ENCODE data around the gene LEF1. TPM values are rescaled to one million over a fixed set of nuclear protein-coding genes. Genes with fewer than 3 reads are reported as not detected.

LEF1 gene
- total RNA-seq, 3 donors from 2014 or later = 140 to 165 (median 148) TPM

DNA sequence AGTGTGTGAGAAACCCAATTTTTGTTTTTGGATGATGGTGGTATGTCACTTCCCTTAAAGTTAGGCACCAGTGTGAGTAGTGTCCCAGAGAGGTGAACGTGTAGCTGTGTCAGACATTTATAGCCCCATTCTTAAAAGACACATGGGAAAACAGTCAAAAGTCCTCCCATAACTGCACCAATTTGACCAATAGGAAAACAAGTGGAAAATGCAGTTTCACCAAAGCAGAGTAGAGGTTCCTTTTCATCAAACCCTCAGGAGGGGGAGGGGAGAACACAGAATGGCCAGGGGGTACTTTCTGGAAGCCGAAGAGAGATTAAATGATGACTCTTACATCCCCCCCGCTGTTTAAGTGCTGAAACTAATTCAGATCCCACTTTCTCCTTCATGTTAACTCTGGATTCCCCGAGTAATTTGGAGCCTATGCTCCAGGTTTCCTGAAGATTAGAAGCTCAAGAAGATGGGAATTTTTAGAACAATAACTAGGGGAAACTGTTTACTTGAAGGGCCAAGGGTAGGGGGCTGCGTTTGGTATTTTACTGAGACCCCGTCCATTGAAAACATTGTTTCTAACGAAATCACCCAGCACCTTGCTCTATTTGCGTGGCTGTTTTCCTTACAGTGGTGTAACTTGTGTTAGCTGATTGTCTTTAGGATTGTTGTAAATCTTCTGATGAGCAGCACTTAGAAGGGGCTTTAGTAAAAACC is 2.1 kb upstream of the LEF1 start:
- Mint-ChIP-seq H3K36me3 (ENCODE audit: insufficient read depth) (peaks cover under 1% of the 10 kb centered on the region), H3K4me1 (ENCODE audit: low read depth) (peaks cover 47% of the 10 kb centered on the region), H3K27me3 (ENCODE audit: low read depth) (peaks cover 18% of the 10 kb centered on the region), H3K9me3 (no peaks in the 10 kb centered on the region), H3K4me3 (peak overlapping the region; percentile 86)
- no peak for DNase-seq
- no peak for ATAC-seq

DNA sequence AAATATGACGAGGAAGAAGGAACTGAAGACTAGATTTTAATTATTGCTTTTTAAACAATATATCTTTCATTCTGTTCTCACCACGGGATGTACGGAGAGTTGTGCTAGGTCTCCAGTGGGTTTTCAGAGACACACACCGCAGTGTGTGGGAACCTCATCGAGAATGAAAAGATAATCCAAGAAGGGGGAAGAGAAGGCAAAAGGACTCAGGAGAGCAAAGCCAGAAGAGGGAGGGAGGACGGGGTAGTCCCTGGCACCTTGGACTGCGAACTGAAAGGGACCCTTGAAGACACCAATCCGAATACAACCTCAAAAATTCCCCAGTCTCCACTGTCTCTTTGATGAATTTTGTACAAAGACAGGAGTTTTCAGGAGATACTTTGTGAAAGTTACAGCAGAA is 932 bp upstream of the LEF1 start:
- Mint-ChIP-seq H3K4me1 (ENCODE audit: low read depth) (peaks cover 46% of the 10 kb centered on the region), H3K9me3 (no peaks in the 10 kb centered on the region), H3K27me3 (ENCODE audit: low read depth) (peaks cover 18% of the 10 kb centered on the region), H3K36me3 (ENCODE audit: insufficient read depth) (peaks cover 3% of the 10 kb centered on the region), H3K4me3 (peak overlapping the region; percentile 89)
- DNase-seq = no peak
- ATAC-seq = no peak

DNA sequence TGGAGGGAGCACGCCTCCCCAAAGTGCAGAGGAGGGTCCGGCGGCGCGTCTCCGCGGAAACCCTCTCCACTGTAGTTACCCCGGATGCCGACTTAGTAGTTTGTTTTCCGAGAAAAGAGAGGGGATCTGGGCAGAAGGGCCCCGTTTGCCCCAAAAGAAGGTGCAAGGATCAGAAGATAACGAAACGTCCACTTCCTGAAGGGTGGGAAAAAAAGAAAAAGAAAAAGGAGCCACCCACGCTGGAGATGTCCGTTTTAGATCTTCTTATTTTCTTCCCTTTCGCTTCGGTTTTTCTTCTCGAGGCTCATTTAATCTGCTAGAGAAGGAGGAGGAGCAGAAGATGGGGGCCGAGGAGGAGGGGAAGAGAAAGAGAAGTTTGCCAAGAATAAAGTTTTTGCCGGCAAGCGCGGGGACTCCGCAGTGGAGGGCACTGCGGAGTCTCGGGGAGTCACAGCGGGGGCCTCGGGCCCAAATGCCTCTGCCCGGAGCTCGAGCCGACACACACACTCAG is 517 bp downstream of the LEF1 start:
- ATAC-seq (peak; percentile 1 to 5), DNase-seq (peak; percentile 30)
- Mint-ChIP-seq H3K4me1 (ENCODE audit: low read depth) (peaks cover 36% of the 10 kb centered on the region), H3K36me3 (ENCODE audit: insufficient read depth) (peaks cover 4% of the 10 kb centered on the region), H3K9me3 (no peaks in the 10 kb centered on the region), H3K27me3 (ENCODE audit: low read depth) (peaks cover 18% of the 10 kb centered on the region), H3K4me3 (peak overlapping the region; percentile 89)

DNA sequence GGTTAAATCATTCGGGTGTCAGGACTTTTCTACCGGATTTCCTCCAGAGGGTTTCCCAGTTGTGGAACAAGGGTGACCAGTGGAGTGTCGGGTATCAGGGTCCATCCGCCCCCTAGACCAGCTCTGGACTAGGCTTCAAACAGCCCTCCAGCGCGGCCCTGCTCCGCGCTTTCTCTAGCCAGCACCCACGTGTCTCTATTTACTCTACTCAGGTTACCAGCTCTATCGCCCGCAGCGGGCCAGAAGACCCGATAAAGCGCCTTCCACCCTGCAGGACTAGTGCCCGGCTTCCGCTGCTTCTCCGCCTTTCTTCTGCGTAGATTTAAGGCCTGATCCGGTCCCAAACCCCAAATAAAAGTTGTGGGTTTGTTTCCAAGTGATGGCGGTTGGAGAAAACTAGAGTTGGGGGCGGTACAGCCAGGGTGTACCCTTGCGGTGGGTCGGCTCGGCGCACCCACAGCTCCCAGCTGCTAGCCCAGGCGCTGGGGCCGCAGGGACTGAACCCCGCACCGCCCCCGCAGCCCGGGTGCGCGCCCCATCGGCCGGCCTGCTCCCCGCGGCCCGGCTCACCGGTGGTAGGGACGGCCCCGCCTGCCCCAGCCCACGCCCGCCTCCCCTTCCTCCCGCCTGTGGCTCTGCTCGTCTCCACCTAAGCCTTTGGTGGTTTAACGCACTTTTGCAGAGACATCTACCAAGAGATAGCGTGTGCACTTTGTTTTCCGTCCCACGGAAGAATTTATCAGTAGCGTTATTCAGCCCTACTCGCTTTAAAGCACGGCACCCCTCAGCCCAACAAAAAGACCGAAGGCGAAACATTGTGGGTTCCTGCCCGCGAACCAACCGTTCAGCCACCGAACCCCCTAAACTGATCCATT is 2.1 kb downstream of the LEF1 start:
- Mint-ChIP-seq H3K4me3 (peak overlapping the region; percentile 99), H3K36me3 (ENCODE audit: insufficient read depth) (peaks cover 19% of the 10 kb centered on the region), H3K27me3 (ENCODE audit: low read depth) (peaks cover 18% of the 10 kb centered on the region), H3K9me3 (no peaks in the 10 kb centered on the region), H3K4me1 (ENCODE audit: low read depth) (peaks cover 46% of the 10 kb centered on the region)
- ATAC-seq (peak; percentile 27 to 39), DNase-seq (peak; percentile 57)

DNA sequence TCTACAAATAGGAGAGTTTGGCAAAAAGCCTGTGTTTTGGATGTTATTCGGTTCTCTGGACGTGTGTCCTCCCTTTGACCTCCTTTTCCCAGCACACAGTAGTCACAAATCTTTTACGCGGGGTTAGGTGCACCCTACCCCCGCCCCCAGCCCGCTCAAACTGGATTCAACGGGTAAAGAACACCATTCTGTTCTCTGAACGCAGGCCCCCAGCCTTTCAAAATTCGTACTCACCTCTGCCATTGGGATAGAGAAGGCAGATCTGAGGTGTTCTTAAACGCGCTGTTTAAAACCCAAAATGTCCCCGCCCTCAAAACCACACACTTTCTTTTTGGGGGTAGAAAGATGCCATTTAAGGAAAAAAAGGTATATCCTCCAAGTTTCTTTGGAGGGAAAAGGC is 2.7 kb downstream of the LEF1 start:
- ATAC-seq (peak; percentile 12 to 15), DNase-seq (peak; percentile 21)
- Mint-ChIP-seq H3K4me1 (ENCODE audit: low read depth) (peaks cover 43% of the 10 kb centered on the region), H3K9me3 (no peaks in the 10 kb centered on the region), H3K27me3 (ENCODE audit: low read depth) (peaks cover 14% of the 10 kb centered on the region), H3K4me3 (peak overlapping the region; percentile 99), H3K36me3 (ENCODE audit: insufficient read depth) (peaks cover 23% of the 10 kb centered on the region)

DNA sequence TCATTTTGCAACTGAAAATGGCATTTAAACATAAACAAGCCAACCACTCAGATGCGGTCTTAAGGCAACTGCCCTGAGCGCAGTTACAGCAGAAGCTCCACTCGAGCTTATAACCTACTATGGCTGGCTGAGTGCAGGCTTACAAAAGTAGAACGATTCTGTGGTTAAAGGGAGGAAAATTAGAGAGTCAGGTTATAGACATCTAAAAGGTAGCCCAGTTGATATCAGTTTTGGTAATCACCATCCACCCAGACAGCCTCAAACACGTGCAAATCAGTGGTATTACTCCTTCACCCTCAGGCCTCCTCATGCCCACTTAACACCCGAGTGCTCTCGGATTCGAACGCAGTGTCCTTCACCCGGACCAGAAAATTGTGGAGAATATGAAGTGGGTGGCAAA is 3.1 kb downstream of the LEF1 start:
- Mint-ChIP-seq H3K36me3 (ENCODE audit: insufficient read depth) (peaks cover 23% of the 10 kb centered on the region), H3K4me3 (peak overlapping the region; percentile 99), H3K4me1 (ENCODE audit: low read depth) (peaks cover 43% of the 10 kb centered on the region), H3K27me3 (ENCODE audit: low read depth) (peaks cover 15% of the 10 kb centered on the region), H3K9me3 (no peaks in the 10 kb centered on the region)
- DNase-seq = no peak
- ATAC-seq = peak; percentile 5 to 8

DNA sequence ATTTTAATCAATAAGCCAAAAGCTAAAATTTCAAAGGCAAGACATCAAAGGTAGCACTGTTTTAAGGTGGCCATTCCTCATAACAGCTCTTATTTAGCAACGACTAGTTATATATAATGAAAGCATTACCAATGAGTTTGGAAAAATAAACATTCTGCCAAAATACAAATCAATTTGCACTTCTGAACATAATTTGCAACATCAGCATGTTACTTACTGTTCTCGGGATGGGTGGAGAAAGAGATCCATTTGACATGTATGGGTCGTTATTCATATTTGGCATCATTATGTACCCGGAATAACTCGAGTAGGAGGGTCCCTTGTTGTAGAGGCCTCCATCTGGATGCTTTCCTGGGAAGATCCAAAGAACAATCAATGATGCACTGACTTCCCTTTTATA is 5.4 kb downstream of the LEF1 start:
- H3K9me3 Mint-ChIP-seq = no peaks in the 10 kb centered on the region
- H3K4me3 Mint-ChIP-seq = peak overlapping the region; percentile 86
- DNase-seq (no peak), ATAC-seq (no peak)
- peaks cover 6% of the 10 kb centered on the region for H3K27me3 Mint-ChIP-seq (ENCODE audit: low read depth)
- H3K4me1 Mint-ChIP-seq (ENCODE audit: low read depth) = peaks cover 47% of the 10 kb centered on the region
- peaks cover 30% of the 10 kb centered on the region for H3K36me3 Mint-ChIP-seq (ENCODE audit: insufficient read depth)

DNA sequence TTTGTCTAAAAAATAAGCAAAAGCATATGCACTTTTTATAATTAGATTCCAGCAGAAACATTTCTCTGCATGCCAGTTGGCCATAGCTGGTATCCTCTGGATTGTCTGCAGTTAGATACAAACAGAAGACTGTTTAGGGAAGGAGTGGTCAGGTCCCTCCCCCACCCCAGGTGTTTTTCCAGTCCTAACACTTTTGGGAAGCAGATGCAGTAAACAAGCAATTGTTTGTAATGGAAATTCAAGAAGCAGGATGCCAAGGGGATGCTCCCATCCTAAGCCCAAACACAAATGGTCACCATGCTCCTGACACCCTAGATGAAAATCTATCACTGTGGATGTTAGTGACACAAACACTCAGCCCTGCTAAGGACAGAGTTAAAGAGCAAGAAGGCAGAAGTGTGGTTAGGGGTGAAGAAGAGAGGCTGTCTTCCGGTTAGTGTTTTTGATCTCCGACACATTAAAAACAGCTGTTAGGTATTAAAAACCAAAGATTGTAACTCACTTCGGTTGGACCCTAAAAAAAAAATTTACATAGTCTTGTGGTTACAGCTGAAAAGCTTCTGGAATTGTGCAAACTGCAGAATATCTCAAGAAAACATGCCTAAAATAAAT is 7.9 kb downstream of the LEF1 start:
- Mint-ChIP-seq H3K36me3 (ENCODE audit: insufficient read depth) (peaks cover 34% of the 10 kb centered on the region), H3K4me1 (ENCODE audit: low read depth) (peaks cover 67% of the 10 kb centered on the region), H3K9me3 (no peaks in the 10 kb centered on the region), H3K27me3 (ENCODE audit: low read depth) (peaks cover 3% of the 10 kb centered on the region), H3K4me3 (peak overlapping the region; percentile 78)
- ATAC-seq (peak in 1 of 2 donors; percentile 20), DNase-seq (no peak)

DNA sequence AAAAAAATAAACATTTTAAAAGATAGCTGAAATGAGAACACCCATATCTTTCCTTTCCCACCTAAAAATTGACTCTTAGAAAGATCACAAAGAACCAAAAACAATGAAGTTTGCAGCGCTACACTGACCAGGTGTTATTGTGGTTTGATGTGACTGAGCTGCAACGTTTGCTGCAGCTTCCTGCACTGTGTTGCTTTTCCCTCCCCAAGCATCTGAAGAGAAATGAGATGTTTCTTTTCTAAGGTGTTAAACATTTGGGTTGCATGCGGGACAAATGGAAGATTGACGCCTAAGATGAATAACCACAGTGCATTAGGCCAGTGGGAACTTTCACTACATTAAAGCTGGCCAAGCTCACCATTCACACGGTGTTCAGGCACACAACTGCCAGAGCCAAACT is 8.9 kb downstream of the LEF1 start:
- H3K36me3 Mint-ChIP-seq (ENCODE audit: insufficient read depth) = peaks cover 34% of the 10 kb centered on the region
- H3K4me3 Mint-ChIP-seq = peak overlapping the region; percentile 78
- DNase-seq = no peak
- H3K4me1 Mint-ChIP-seq (ENCODE audit: low read depth) = peaks cover 77% of the 10 kb centered on the region
- peak in 1 of 2 donors; percentile 41 for ATAC-seq
- H3K27me3 Mint-ChIP-seq (ENCODE audit: low read depth) = peaks cover 3% of the 10 kb centered on the region
- H3K9me3 Mint-ChIP-seq = no peaks in the 10 kb centered on the region

DNA sequence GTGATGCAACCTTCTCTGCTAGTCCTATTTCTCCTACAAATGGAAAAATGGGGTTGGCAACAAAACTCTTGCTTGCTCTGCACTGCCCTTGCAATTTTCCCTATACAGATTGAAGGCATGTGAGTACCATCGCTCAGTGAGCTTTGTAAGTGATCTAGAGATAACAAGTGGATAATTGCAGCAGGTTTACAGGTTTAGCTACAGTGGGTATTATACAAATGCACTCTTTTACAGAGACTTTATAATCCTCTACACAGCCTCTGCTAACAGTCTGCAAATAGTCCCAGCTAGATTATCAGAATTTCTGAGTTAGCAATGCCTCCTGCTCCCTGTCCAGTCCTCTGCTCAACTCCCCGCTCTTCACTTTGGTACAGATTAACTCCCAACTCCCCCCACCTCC is 11.1 kb downstream of the LEF1 start:
- H3K4me1 Mint-ChIP-seq (ENCODE audit: low read depth) = peaks cover 76% of the 10 kb centered on the region
- peak overlapping the region; percentile 54 for H3K4me3 Mint-ChIP-seq
- DNase-seq (no peak), ATAC-seq (no peak)
- H3K9me3 Mint-ChIP-seq = no peaks in the 10 kb centered on the region
- peaks cover 31% of the 10 kb centered on the region for H3K36me3 Mint-ChIP-seq (ENCODE audit: insufficient read depth)
- H3K27me3 Mint-ChIP-seq (ENCODE audit: low read depth) = peaks cover 3% of the 10 kb centered on the region

DNA sequence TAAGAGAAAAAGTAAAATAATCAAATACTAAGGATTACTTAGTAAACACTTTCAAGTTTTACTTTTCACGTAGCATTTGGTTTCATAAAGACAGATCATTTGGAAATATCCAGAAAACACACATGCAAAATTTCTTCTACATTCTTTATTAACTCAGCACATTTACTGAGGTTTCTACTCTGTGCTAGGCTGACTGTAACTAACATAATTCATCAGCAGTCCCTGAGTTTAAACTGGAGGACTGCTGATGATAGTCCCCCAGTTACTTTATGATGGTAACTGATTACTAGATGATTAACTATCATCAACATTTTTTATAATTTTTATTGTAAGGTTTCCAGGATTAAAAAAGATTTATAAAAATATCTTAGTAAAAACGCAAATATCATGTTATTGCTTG is 12.3 kb downstream of the LEF1 start:
- DNase-seq (no peak), ATAC-seq (peak; percentile 45 to 47)
- Mint-ChIP-seq H3K9me3 (no peaks in the 10 kb centered on the region), H3K4me3 (peak overlapping the region; percentile 68), H3K27me3 (ENCODE audit: low read depth) (peaks cover 3% of the 10 kb centered on the region), H3K36me3 (ENCODE audit: insufficient read depth) (peaks cover 30% of the 10 kb centered on the region), H3K4me1 (ENCODE audit: low read depth) (peaks cover 80% of the 10 kb centered on the region)

DNA sequence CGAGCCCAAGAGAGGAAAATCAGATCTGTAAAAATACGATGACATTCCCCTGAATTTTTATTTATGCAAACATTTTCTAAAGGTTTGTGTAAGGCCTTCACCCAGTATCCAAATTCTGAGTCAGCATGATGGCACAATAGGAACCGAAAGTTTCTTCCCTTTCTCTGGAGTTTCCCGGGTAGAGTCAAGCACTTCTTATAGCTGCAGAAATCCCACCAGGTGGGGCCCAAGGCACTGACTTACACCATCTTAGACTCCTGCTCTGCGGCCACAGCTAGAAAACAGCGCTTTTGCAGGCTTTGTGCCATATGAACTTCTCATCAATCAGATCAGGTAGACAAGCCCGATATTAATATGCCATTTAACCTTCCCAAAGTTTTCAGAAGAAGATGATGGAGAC is 13.4 kb downstream of the LEF1 start:
- no peaks in the 10 kb centered on the region for H3K9me3 Mint-ChIP-seq
- peaks cover 33% of the 10 kb centered on the region for H3K36me3 Mint-ChIP-seq (ENCODE audit: insufficient read depth)
- peaks cover 80% of the 10 kb centered on the region for H3K4me1 Mint-ChIP-seq (ENCODE audit: low read depth)
- no peaks in the 10 kb centered on the region for H3K27me3 Mint-ChIP-seq (ENCODE audit: low read depth)
- ATAC-seq (peak; percentile 72 to 77), DNase-seq (peak; percentile 36)
- H3K4me3 Mint-ChIP-seq = peak overlapping the region; percentile 68

DNA sequence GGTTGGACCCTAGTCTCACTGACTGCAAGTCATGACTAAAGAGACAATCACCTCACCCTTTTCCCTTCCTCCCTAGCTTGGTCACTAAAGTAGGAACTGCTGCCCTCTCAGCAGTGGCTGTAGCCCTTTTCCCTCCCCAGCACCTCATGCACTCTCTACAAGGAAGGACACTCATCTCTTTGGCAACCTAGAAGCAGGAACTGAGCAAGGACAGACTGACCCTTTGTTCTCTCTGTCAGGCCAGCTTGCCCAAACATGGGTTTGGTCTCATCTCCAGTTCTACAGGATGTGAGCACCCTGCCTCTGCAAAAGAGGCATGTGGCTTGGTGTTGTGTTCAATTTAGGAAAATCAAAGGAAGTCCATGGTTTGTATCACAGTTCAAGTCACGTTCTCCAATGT is 15.8 kb downstream of the LEF1 start:
- no peaks in the 10 kb centered on the region for H3K9me3 Mint-ChIP-seq
- DNase-seq (no peak), ATAC-seq (no peak)
- peak overlapping the region; percentile 57 for H3K4me3 Mint-ChIP-seq
- H3K36me3 Mint-ChIP-seq (ENCODE audit: insufficient read depth) = peaks cover 24% of the 10 kb centered on the region
- peaks cover 72% of the 10 kb centered on the region for H3K4me1 Mint-ChIP-seq (ENCODE audit: low read depth)
- no peaks in the 10 kb centered on the region for H3K27me3 Mint-ChIP-seq (ENCODE audit: low read depth)
